Medulla oblongata (tissue), 1 donor: ENCODE measurements around the gene SLC36A1.
"Not testable (repeated sequence)": the region's sequence is repeated elsewhere in the genome, so short reads cannot be mapped to it uniquely, and the experiment has no call there.

Experiments used
- DNase-seq: peaks from one replicate; pipeline ENCODE4 v3.0.0-alpha.2; 2015; ENCODE audit errors: extremely low spot score

SLC36A1 gene

GRCh38 chr5:151447174-151448037 lies at the start of gene SLC36A1:
Gene SLC36A1 (plus strand): TSS chr5:151447603. CDS start chr5:151458793, 11,190 bp downstream.
- peak; percentile 97 for DNase-seq

GRCh38 chr5:151405334-151406160 lies 41.9 kb upstream of the SLC36A1 start:
- DNase-seq = no peak

- no peak for DNase-seq
Observed at GRCh38 chr5:151406322-151406947, 41.0 kb upstream of the SLC36A1 start.

GRCh38 chr5:151408591-151409230 lies 38.7 kb upstream of the SLC36A1 start:
- DNase-seq = no peak

- no peak for DNase-seq
Observed at GRCh38 chr5:151413800-151414199, 33.6 kb upstream of the SLC36A1 start.

GRCh38 chr5:151414536-151414935 lies 32.9 kb upstream of the SLC36A1 start:
- no peak for DNase-seq

GRCh38 chr5:151417712-151418111 lies 29.7 kb upstream of the SLC36A1 start:
- DNase-seq = no peak

- DNase-seq = no peak
Observed at GRCh38 chr5:151420127-151420526, 27.3 kb upstream of the SLC36A1 start.

GRCh38 chr5:151424892-151425523 lies 22.4 kb upstream of the SLC36A1 start:
- no peak for DNase-seq

- DNase-seq = not testable (repeated sequence)
Observed at GRCh38 chr5:151426347-151426746, 21.1 kb upstream of the SLC36A1 start.

GRCh38 chr5:151427258-151427657 lies 20.1 kb upstream of the SLC36A1 start:
- DNase-seq = no peak

- no peak for DNase-seq
Observed at GRCh38 chr5:151430731-151431130, 16.7 kb upstream of the SLC36A1 start.

- no peak for DNase-seq
Observed at GRCh38 chr5:151431666-151432065, 15.7 kb upstream of the SLC36A1 start.

- DNase-seq = no peak
Observed at GRCh38 chr5:151432210-151432609, 15.2 kb upstream of the SLC36A1 start.

- DNase-seq = no peak
Observed at GRCh38 chr5:151434570-151435237, 12.7 kb upstream of the SLC36A1 start.

GRCh38 chr5:151448038-151448985 lies 909 bp downstream of the SLC36A1 start:
- DNase-seq = peak; percentile 40

- DNase-seq = no peak
Observed at GRCh38 chr5:151449297-151449696, 1.9 kb downstream of the SLC36A1 start.

- DNase-seq = no peak
Observed at GRCh38 chr5:151449839-151450238, 2.4 kb downstream of the SLC36A1 start.

GRCh38 chr5:151450605-151451004 lies 3.2 kb downstream of the SLC36A1 start:
- DNase-seq = no peak
